Esophagus (tissue), 2 donors: ENCODE data around the gene SRGAP2. TPM values are rescaled to one million over a fixed set of nuclear protein-coding genes. Genes with fewer than 3 reads are reported as not detected.
"Not testable (repeated sequence)": the region's sequence is repeated elsewhere in the genome, so short reads cannot be mapped to it uniquely, and the experiment has no call there.

Source experiments
- H3K27ac ChIP-seq, 2 donors: one replicate each; pipeline ENCODE4 v1.5.1; 2013; ENCODE audit warnings: low read depth in 2 of 2, mild to moderate bottlenecking in 2 of 2, inconsistent platforms in 1 of 2, low read length in 1 of 2, moderate library complexity in 1 of 2
- H3K27me3 ChIP-seq, 2 donors: one replicate each; pipeline ENCODE4 v1.6.1; 2013; ENCODE audit warnings: low read length in 2 of 2, control low read depth in 1 of 2, mild to moderate bottlenecking in 1 of 2; ENCODE audit not compliant: insufficient read depth in 2 of 2, control insufficient read depth in 1 of 2
- H3K36me3 ChIP-seq, 2 donors: one replicate each; pipeline ENCODE4 v1.6.1; 2013; ENCODE audit warnings: low read length in 1 of 2; ENCODE audit not compliant: control insufficient read depth in 2 of 2, insufficient read depth in 2 of 2
- H3K4me1 ChIP-seq, 2 donors: one replicate each; pipeline ENCODE4 v1.6.1; 2013; ENCODE audit warnings: low read length in 1 of 2; ENCODE audit not compliant: control insufficient read depth in 2 of 2, insufficient read depth in 2 of 2
- H3K4me3 ChIP-seq, 2 donors: one replicate each; pipeline ENCODE4 v1.5.1; 2013; ENCODE audit warnings: low read length in 2 of 2, mild to moderate bottlenecking in 2 of 2, low read depth in 1 of 2, moderate library complexity in 1 of 2
- H3K9me3 ChIP-seq, 2 donors: one replicate each; pipeline ENCODE4 v1.6.1; 2013; ENCODE audit warnings: mild to moderate bottlenecking in 2 of 2, low read depth in 1 of 2, low read length in 1 of 2, moderate library complexity in 1 of 2; ENCODE audit not compliant: control insufficient read depth in 2 of 2, insufficient read depth in 1 of 2
- WGBS, 2 donors: extraction: QIAGEN DNeasy Blood & Tissue Kit; methylation state at CpG; one replicate each; pipeline ENCODE4 v1.1.7; 2013; 5-methylcytosine and 5-hydroxymethylcytosine counted together
- polyA plus RNA-seq, 2 donors: library from polyadenylated mRNA; stranded (reverse); fragments of 200-250 nt; gene quantifications; one replicate each; pipeline ENCODE4 v1.2.3, GENCODE V29; 2013
- donor health status: healthy with polysubstance abuse.
- donor health status: Bipolar disorder and iron deficiency.

SRGAP2 gene
- 1 to 10 TPM; 6.6 to 9.7 TPM for polyA plus RNA-seq

GRCh38 chr1:206203364-206204158 is at the start of gene SRGAP2:
Gene SRGAP2, plus strand, starts transcription at chr1:206203541. Its CDS starts 2,430 bp downstream, at chr1:206205971.
- H3K4me3 ChIP-seq, result peak within 1 kb of the TSS; percentile 45 to 52
- not testable (repeated sequence) for H3K36me3 ChIP-seq, H3K9me3 ChIP-seq, H3K27me3 ChIP-seq, H3K4me1 ChIP-seq
- peak within 1 kb of the TSS; percentile 70 to 82 for H3K27ac ChIP-seq
- WGBS, 2 donors, result 0 to 1% methylated on average over 18 to 23 of the region's 63 CpGs

- not testable (repeated sequence) for H3K27me3 ChIP-seq, H3K27ac ChIP-seq, H3K36me3 ChIP-seq, H3K4me3 ChIP-seq, H3K4me1 ChIP-seq, H3K9me3 ChIP-seq
- 26 to 34% methylated on average over 4 of the region's 10 CpGs for WGBS, 2 donors
Measured at GRCh38 chr1:206167350-206168029, 35.9 kb upstream of the SRGAP2 start.

GRCh38 chr1:206169794-206170193 is 33.5 kb upstream of the SRGAP2 start:
- not testable (repeated sequence) for H3K36me3 ChIP-seq, H3K4me1 ChIP-seq, H3K9me3 ChIP-seq, H3K4me3 ChIP-seq, H3K27me3 ChIP-seq, H3K27ac ChIP-seq
- WGBS, 2 donors, result 48 to 55% methylated on average over 1 of the region's 3 CpGs

- not testable (repeated sequence) for H3K27ac ChIP-seq, H3K36me3 ChIP-seq, H3K4me3 ChIP-seq, H3K4me1 ChIP-seq, H3K27me3 ChIP-seq, H3K9me3 ChIP-seq
- 100% methylated on average over 1 of the region's 2 CpGs for WGBS, 2 donors
Measured at GRCh38 chr1:206173110-206173719, 30.1 kb upstream of the SRGAP2 start.

- not testable (repeated sequence) for H3K36me3 ChIP-seq, H3K4me3 ChIP-seq, H3K27ac ChIP-seq, H3K9me3 ChIP-seq, H3K4me1 ChIP-seq, H3K27me3 ChIP-seq
- WGBS, 2 donors, result 57 to 75% methylated on average over 7 of the region's 7 CpGs
Measured at GRCh38 chr1:206174182-206174868, 29.0 kb upstream of the SRGAP2 start.

GRCh38 chr1:206175459-206176113 is 27.8 kb upstream of the SRGAP2 start:
- H3K36me3 ChIP-seq, H3K9me3 ChIP-seq, H3K4me3 ChIP-seq, H3K4me1 ChIP-seq, H3K27me3 ChIP-seq: not testable (repeated sequence)
- WGBS, 2 donors, result 30 to 35% methylated on average over 1 of the region's 4 CpGs
- peak overlapping the region; percentile 55 to 59 for H3K27ac ChIP-seq

- H3K27me3 ChIP-seq, H3K4me1 ChIP-seq, H3K36me3 ChIP-seq, H3K9me3 ChIP-seq, H3K4me3 ChIP-seq, H3K27ac ChIP-seq: not testable (repeated sequence)
- WGBS, 2 donors, result 44 to 57% methylated on average over 1 of the region's 2 CpGs
Measured at GRCh38 chr1:206176114-206176502, 27.2 kb upstream of the SRGAP2 start.

GRCh38 chr1:206178061-206178989 is 25.0 kb upstream of the SRGAP2 start:
- WGBS, 2 donors, result 71 to 84% methylated on average over 9 of the region's 9 CpGs
- H3K27ac ChIP-seq, H3K36me3 ChIP-seq, H3K4me3 ChIP-seq, H3K27me3 ChIP-seq, H3K9me3 ChIP-seq, H3K4me1 ChIP-seq: not testable (repeated sequence)
